ENCODE results near the gene CLIC3. TPM values are rescaled to one million over a fixed set of nuclear protein-coding genes. Genes with fewer than 3 reads are reported as not detected.

The CLIC3 gene
- total and polyA plus RNA-seq, 4 donors, result 17.2 to 115 (median 81.1) TPM

- no peak for ATAC-seq (ENCODE audit: insufficient read depth, low FRiP score)
These were observed 50.8 kb downstream of the CLIC3 start for GRCh38 chr9:136945333-136946227.

More at GRCh38 chr9:136945333-136946227, 50.8 kb downstream of the CLIC3 start:
- Histone ChIP-seq H3K36me3 (ENCODE audit: control insufficient read depth in 4 of 4, insufficient read depth in 4 of 4, low read length in 4 of 4) (peaks cover 0 to 28% (median 14%) of the 10 kb centered on the region in 4 donors), H3K4me3 (no peak overlapping the region), H3K9me3 (ENCODE audit: control insufficient read depth in 4 of 4, insufficient read depth in 3 of 4, low read length in 3 of 4) (peaks cover 0 to 2% (median 0%) of the 10 kb centered on the region in 4 donors), H3K4me1 (ENCODE audit: control insufficient read depth in 5 of 5, insufficient read depth in 5 of 5, low read length in 5 of 5) (peaks cover 0 to 26% (median 14%) of the 10 kb centered on the region in 5 donors), H3K9ac (ENCODE audit: insufficient read depth in 1 of 2, low read length in 2 of 2) (no peak overlapping the region), H3K27me3 (ENCODE audit: control insufficient read depth in 3 of 3, insufficient read depth in 3 of 3, low read length in 2 of 3) (no peaks in the 10 kb centered on the region), H3K27ac (ENCODE audit: low read depth in 1 of 2, low read length in 1 of 2) (no peak overlapping the region)
- TF ChIP-seq CTCF (IDR thresholded peaks at IDR 0.05; ENCODE audit: control extremely low read depth, extremely low read depth), result no peak
- 84 to 90% methylated on average over 30 of the region's 30 CpGs for WGBS, 2 donors
- DNase-seq, result no peak

Other genes with a start within 250 kb of the CLIC3 start
Only the 30 nearest of the 38 such genes appear.
- 10 to 100 TPM; 56.5 to 94.1 TPM for gene TMEM141, start 205.2 kb downstream of the CLIC3 start, total RNA-seq
- gene TMEM141, start 205.2 kb downstream of the CLIC3 start, polyA plus RNA-seq, result 100 to 1,000 TPM; 132 to 177 TPM
- 1 to 10 TPM; 1.6 to 4.6 TPM for gene CCDC183, start 200.2 kb downstream of the CLIC3 start, total RNA-seq
- gene CCDC183, start 200.2 kb downstream of the CLIC3 start, polyA plus RNA-seq, result 1 to 10 TPM in 1 of 2 donors, under 1 TPM in 1; 0.38 to 2.8 TPM
- gene RABL6, start 188.6 kb downstream of the CLIC3 start, total RNA-seq, result 10 to 100 TPM; 36.4 to 87.8 TPM
- gene RABL6, start 188.6 kb downstream of the CLIC3 start, polyA plus RNA-seq, result 10 to 100 TPM; 53.7 to 70.8 TPM
- 1 to 10 TPM; 1.6 to 4.3 TPM for gene AJM1, start 154.1 kb downstream of the CLIC3 start, total RNA-seq
- gene AJM1, start 154.1 kb downstream of the CLIC3 start, polyA plus RNA-seq, result 1 to 10 TPM; 1.1 to 1.3 TPM
- 100 to 1,000 TPM in 1 of 2 donors, 10 to 100 TPM in 1; 75.0 to 124 TPM for gene PHPT1, start 147.2 kb downstream of the CLIC3 start, total RNA-seq
- 100 to 1,000 TPM; 110 to 195 TPM for gene PHPT1, start 147.2 kb downstream of the CLIC3 start, polyA plus RNA-seq
- gene MAMDC4, start 144.2 kb downstream of the CLIC3 start, total RNA-seq, result 10 to 100 TPM in 1 of 2 donors, 1 to 10 TPM in 1; 5.6 to 13.2 TPM
- 1 to 10 TPM; 7.0 to 7.3 TPM for gene MAMDC4, start 144.2 kb downstream of the CLIC3 start, polyA plus RNA-seq
- gene EDF1, start 130.3 kb downstream of the CLIC3 start, total RNA-seq, result 100 to 1,000 TPM; 283 to 298 TPM
- 100 to 1,000 TPM; 308 to 670 TPM for gene EDF1, start 130.3 kb downstream of the CLIC3 start, polyA plus RNA-seq
- 10 to 100 TPM; 17.2 to 19.1 TPM for gene TRAF2, start 110.1 kb downstream of the CLIC3 start, total RNA-seq
- 10 to 100 TPM; 11.3 to 13.2 TPM for gene TRAF2, start 110.1 kb downstream of the CLIC3 start, polyA plus RNA-seq
- gene FBXW5, start 51.8 kb downstream of the CLIC3 start, total RNA-seq, result 100 to 1,000 TPM in 1 of 2 donors, 10 to 100 TPM in 1; 56.6 to 118 TPM
- 100 to 1,000 TPM in 1 of 2 donors, 10 to 100 TPM in 1; 89.1 to 109 TPM for gene FBXW5, start 51.8 kb downstream of the CLIC3 start, polyA plus RNA-seq
- 1 to 10 TPM in 1 of 2 donors, not detected in 1; 2.1 TPM for gene C8G, start 51.3 kb downstream of the CLIC3 start, total RNA-seq
- gene C8G, start 51.3 kb downstream of the CLIC3 start, polyA plus RNA-seq, result 1 to 10 TPM in 1 of 2 donors, under 1 TPM in 1; 0.90 to 1.4 TPM
- 1 to 10 TPM; 4.1 to 6.3 TPM for gene LCN12, start 44.3 kb downstream of the CLIC3 start, total RNA-seq
- gene LCN12, start 44.3 kb downstream of the CLIC3 start, polyA plus RNA-seq, result 1 to 10 TPM in 1 of 2 donors, under 1 TPM in 1; 0.35 to 2.4 TPM
- 100 to 1,000 TPM in 1 of 2 donors, 10 to 100 TPM in 1; 29.5 to 159 TPM for gene PTGDS, start 19.1 kb downstream of the CLIC3 start, total RNA-seq
- 100 to 1,000 TPM in 1 of 2 donors, 10 to 100 TPM in 1; 19.4 to 158 TPM for gene PTGDS, start 19.1 kb downstream of the CLIC3 start, polyA plus RNA-seq
- gene LCNL1, start 13.6 kb downstream of the CLIC3 start, total RNA-seq, result 1 to 10 TPM in 1 of 2 donors, under 1 TPM in 1; 0.28 to 2.5 TPM
- gene LCNL1, start 13.6 kb downstream of the CLIC3 start, polyA plus RNA-seq, result 1 to 10 TPM in 1 of 2 donors, under 1 TPM in 1; 0.15 to 2.7 TPM
- gene PAXX, start 4.1 kb downstream of the CLIC3 start, total RNA-seq, result 10 to 100 TPM; 16.6 to 58.1 TPM
- 100 to 1,000 TPM in 1 of 2 donors, 10 to 100 TPM in 1; 60.7 to 172 TPM for gene PAXX, start 4.1 kb downstream of the CLIC3 start, polyA plus RNA-seq
- 10 to 100 TPM; 13.4 to 39.0 TPM for gene ABCA2, start 31.7 kb upstream of the CLIC3 start, total RNA-seq
- 10 to 100 TPM; 14.8 to 18.1 TPM for gene ABCA2, start 31.7 kb upstream of the CLIC3 start, polyA plus RNA-seq
- gene FUT7, start 35.5 kb upstream of the CLIC3 start, total RNA-seq, result 1 to 10 TPM in 1 of 2 donors, under 1 TPM in 1; 0.37 to 1.0 TPM
- gene FUT7, start 35.5 kb upstream of the CLIC3 start, polyA plus RNA-seq, result 1 to 10 TPM in 1 of 2 donors, under 1 TPM in 1; 0.45 to 5.5 TPM
- 10 to 100 TPM; 28.7 to 99.3 TPM for gene NPDC1, start 49.6 kb upstream of the CLIC3 start, total RNA-seq
- gene NPDC1, start 49.6 kb upstream of the CLIC3 start, polyA plus RNA-seq, result 10 to 100 TPM; 49.0 to 87.5 TPM
- 1 to 10 TPM; 1.8 to 3.2 TPM for gene ENTPD2, start 57.5 kb upstream of the CLIC3 start, total RNA-seq
- gene ENTPD2, start 57.5 kb upstream of the CLIC3 start, polyA plus RNA-seq, result under 1 TPM; 0.39 to 0.53 TPM
- 1 to 10 TPM; 1.4 to 1.7 TPM for gene SAPCD2, start 74.0 kb upstream of the CLIC3 start, total RNA-seq
- 1 to 10 TPM; 1.3 to 2.1 TPM for gene SAPCD2, start 74.0 kb upstream of the CLIC3 start, polyA plus RNA-seq
- 10 to 100 TPM; 12.2 to 35.5 TPM for gene UAP1L1, start 80.9 kb upstream of the CLIC3 start, total RNA-seq
- gene UAP1L1, start 80.9 kb upstream of the CLIC3 start, polyA plus RNA-seq, result 10 to 100 TPM; 14.5 to 19.7 TPM
- gene MAN1B1, start 90.4 kb upstream of the CLIC3 start, total RNA-seq, result 10 to 100 TPM; 56.7 to 70.9 TPM
- gene MAN1B1, start 90.4 kb upstream of the CLIC3 start, polyA plus RNA-seq, result 10 to 100 TPM; 40.3 to 56.9 TPM
- 100 to 1,000 TPM in 1 of 2 donors, 10 to 100 TPM in 1; 48.0 to 236 TPM for gene DPP7, start 118.2 kb upstream of the CLIC3 start, total RNA-seq
- 100 to 1,000 TPM; 220 to 436 TPM for gene DPP7, start 118.2 kb upstream of the CLIC3 start, polyA plus RNA-seq
- gene GRIN1, start 142.6 kb upstream of the CLIC3 start, total RNA-seq, result under 1 TPM; 0.06 to 0.49 TPM
- under 1 TPM; 0.18 to 0.51 TPM for gene GRIN1, start 142.6 kb upstream of the CLIC3 start, polyA plus RNA-seq
- gene LRRC26, start 173.5 kb upstream of the CLIC3 start, total RNA-seq, result 1 to 10 TPM in 1 of 2 donors, under 1 TPM in 1; 0.77 to 5.2 TPM
- under 1 TPM; 0.12 to 0.37 TPM for gene LRRC26, start 173.5 kb upstream of the CLIC3 start, polyA plus RNA-seq
- not detected for gene TMEM210, start 175.5 kb upstream of the CLIC3 start, total RNA-seq
- not detected for gene TMEM210, start 175.5 kb upstream of the CLIC3 start, polyA plus RNA-seq
- gene ANAPC2, start 192.0 kb upstream of the CLIC3 start, total RNA-seq, result 10 to 100 TPM; 31.9 to 60.9 TPM
- 10 to 100 TPM; 32.3 to 50.0 TPM for gene ANAPC2, start 192.0 kb upstream of the CLIC3 start, polyA plus RNA-seq
- 10 to 100 TPM; 40.8 to 87.0 TPM for gene SSNA1, start 192.1 kb upstream of the CLIC3 start, total RNA-seq
- gene SSNA1, start 192.1 kb upstream of the CLIC3 start, polyA plus RNA-seq, result 100 to 1,000 TPM; 114 to 144 TPM
- 10 to 100 TPM in 1 of 2 donors, 1 to 10 TPM in 1; 8.9 to 30.6 TPM for gene TPRN, start 204.2 kb upstream of the CLIC3 start, total RNA-seq
- 10 to 100 TPM; 12.6 to 18.3 TPM for gene TPRN, start 204.2 kb upstream of the CLIC3 start, polyA plus RNA-seq
- 10 to 100 TPM; 26.0 to 35.8 TPM for gene TMEM203, start 209.1 kb upstream of the CLIC3 start, total RNA-seq
- 10 to 100 TPM; 31.8 to 39.3 TPM for gene TMEM203, start 209.1 kb upstream of the CLIC3 start, polyA plus RNA-seq
- gene NDOR1, start 209.1 kb upstream of the CLIC3 start, total RNA-seq, result 10 to 100 TPM in 1 of 2 donors, 1 to 10 TPM in 1; 4.5 to 22.0 TPM
- 10 to 100 TPM; 11.8 to 12.2 TPM for gene NDOR1, start 209.1 kb upstream of the CLIC3 start, polyA plus RNA-seq

Measured in lung (tissue), 12 donors.